NOMO-1 treated with DMSO at 0.1 percent for 48 hours (cell line): ENCODE data around the gene SIRT7.
A peak's percentile ranks its signal among the peaks of the same experiment; 100 is the strongest.
"Not testable (repeated sequence)": the region's sequence is repeated elsewhere in the genome, so short reads cannot be mapped to it uniquely, and the experiment has no call there.

Experiments used
- DNase-seq: peaks from one replicate; lab custom pipeline; 2025; ENCODE audit not compliant: unreplicated experiment; lab: John Stamatoyannopoulos, UW

Gene SIRT7

DNA sequence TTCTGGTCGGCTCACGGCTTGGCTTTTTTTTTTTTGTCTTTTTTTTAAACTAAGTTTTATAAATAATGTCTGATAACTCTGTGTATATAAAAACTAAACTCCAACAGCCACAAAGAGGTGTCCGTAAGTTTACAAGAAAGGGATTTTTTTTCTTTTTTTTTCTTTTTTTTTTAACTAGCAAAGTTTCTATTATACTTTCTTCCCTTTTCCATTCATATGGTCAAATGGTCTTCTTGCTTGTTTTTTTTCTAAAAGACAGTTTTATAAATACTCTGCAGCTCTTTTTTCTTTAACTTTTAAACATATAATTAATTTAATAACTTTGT is 3.5 kb upstream of the SIRT7 start:
- DNase-seq = no peak

GRCh38 chr17:81920612-81921536 is 2.9 kb upstream of the SIRT7 start:
- peak; percentile 80 for DNase-seq

GRCh38 chr17:81918832-81919545 is 1.0 kb upstream of the SIRT7 start:
- peak; percentile 29 for DNase-seq

DNA sequence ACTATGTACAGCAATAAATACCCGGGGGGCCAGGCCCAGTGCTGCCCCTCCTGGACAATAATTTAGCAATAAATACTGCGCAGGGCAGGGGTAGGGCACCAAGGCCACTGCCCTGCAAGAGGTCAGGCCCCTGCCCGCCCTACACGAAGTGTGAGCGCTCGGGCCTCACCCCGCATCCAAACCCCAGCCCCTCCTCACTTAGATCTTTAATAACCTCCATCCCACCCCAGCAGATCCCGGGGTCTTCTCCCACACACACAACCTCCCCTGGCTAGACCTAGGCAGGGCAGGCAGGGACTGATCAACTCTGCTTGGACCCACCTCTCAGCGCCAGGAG is 325 bp upstream of the SIRT7 start:
- DNase-seq = not testable (repeated sequence)

DNA sequence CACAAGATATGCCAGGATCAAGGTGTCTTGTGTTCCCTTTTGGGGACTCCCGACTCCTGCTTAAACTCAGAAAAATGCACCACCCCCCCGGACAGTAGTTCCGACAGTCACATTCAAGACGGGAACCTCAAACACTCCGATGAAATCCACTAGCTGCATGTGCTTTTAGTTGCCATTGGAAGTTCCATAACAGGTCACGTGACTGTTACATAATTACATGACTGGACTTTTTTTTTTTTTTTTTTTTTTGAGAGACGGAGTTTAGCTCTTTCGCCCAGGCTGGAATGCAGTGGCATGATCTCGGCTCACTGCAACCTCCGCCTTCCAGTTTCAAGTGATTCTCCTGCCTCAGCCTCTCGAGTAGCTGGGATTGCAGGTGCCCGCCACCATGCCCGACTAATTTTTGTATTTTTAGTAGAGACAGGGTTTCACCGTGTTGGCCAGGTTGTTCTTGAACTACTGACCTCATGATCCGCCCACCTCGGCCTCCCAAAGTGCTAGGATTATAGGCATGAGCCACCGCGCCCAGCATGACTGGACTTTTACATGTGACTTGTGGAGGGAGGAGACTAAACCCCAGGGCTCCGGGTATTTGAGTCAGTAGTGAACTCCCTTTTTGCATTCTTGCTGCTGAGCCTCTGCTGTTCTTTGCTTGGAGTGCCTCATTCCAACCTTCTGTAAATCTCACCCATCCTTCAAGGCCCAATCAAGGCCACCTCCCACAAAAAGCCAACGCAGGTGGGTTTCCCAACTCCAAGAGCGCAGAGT is 1.6 kb downstream of the SIRT7 start:
- DNase-seq = no peak

DNA sequence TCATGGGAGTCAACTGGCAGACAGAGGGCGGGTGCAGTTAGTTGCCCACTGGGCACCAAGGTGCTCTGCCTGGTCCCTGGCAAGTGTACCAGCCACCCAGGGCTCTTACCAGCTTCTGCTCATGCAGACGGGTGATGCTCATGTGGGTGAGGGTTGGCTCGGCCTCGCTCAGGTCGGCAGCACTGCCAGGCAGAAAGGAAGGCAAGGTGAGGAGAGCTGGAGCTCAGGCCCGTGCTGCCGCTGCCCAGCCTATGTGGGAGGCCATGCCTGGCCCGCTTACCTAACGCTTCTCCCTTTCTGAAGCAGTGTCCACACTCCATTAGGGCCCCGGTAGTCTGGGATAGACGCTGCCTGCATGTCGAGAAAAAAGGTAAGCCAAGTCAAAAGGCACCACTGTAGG is 2.6 kb downstream of the SIRT7 start:
- no peak for DNase-seq

- no peak for DNase-seq
Measured at GRCh38 chr17:81914103-81914850, 3.7 kb downstream of the SIRT7 start.

DNA sequence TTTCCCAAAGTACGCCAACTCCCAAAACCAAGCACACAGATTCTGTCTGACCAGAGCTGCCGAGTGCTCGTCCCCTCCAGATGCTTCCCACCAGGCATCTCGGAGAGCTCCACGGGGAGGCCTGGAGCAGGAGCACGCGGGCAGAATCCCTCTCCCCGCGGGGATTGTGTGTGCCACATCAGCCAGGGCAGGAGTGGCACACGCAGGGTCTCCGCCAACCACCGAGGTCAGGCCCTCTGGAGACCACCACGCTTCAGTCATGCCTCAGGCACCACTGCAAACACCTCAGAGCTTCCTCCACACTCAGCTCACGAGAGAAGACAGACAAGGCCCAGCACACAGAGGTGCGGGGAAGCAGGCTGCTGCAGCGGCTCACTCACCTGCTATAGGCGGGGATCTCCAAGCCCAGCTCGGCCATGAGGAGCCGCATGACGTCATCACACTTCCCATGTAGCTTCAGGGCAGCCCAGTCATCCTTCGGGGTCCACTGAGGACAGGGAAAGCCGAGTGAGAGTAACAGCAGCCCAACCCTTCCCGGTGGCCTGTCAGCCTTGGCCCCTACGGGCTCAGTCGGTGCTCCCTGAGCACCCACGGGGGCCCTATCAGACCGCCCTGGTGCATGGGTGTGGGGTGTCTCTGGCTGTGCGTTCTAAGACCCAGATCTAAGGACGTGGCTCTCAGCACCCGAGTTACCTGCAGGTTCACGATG is 4.4 kb downstream of the SIRT7 start:
- no peak for DNase-seq

GRCh38 chr17:81912441-81913309 is 5.3 kb downstream of the SIRT7 start:
- no peak for DNase-seq

DNA sequence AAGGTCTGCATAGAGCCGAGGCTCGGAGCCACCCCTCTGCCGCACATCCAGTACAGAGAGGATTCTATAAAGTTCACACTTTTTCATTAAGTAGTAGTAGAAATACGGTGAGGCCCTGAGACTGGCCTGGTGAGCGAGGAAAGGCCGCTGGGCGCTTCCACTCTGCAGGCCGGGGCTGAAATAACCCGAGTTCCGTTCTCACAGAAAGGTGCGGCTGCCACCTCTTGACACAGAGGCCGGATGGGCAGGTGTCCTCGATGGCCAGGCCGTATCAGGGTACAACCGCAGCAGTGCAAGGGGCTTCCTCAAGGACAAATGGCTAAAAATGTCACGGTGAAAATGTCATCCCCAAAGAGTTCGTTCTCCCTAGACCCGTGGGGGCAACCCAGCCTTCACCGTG is 6.0 kb downstream of the SIRT7 start:
- DNase-seq = no peak

- DNase-seq = peak; percentile 73
Measured at GRCh38 chr17:81911277-81911961, 6.6 kb downstream of the SIRT7 start, which contains the start of gene PCYT2. PCYT2 (minus strand) TSS chr17:81911399; CDS start chr17:81911355, 44 bp downstream.

DNA sequence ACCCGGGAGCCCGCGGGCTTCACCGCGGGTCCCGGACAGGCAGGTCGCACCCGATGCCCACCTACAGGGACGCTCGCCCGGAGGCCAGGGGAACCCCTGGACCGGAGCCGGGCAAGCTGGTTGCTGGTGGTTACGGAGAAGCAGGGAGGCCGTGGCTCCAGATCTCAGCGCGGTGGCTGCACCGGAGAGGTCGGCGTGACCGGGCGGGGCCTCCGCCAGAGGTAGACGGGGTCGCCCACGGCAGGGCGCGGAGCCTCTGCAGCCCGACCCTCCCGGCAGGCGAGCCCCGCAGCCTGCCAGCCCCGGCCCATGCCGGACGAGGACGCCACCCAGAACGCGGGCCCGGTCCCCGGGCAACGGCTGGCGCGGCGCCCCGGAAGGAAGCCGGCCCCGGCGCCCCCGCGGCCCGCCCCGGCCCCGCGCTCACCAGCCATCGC is 7.1 kb downstream of the SIRT7 start:
- no peak for DNase-seq

DNA sequence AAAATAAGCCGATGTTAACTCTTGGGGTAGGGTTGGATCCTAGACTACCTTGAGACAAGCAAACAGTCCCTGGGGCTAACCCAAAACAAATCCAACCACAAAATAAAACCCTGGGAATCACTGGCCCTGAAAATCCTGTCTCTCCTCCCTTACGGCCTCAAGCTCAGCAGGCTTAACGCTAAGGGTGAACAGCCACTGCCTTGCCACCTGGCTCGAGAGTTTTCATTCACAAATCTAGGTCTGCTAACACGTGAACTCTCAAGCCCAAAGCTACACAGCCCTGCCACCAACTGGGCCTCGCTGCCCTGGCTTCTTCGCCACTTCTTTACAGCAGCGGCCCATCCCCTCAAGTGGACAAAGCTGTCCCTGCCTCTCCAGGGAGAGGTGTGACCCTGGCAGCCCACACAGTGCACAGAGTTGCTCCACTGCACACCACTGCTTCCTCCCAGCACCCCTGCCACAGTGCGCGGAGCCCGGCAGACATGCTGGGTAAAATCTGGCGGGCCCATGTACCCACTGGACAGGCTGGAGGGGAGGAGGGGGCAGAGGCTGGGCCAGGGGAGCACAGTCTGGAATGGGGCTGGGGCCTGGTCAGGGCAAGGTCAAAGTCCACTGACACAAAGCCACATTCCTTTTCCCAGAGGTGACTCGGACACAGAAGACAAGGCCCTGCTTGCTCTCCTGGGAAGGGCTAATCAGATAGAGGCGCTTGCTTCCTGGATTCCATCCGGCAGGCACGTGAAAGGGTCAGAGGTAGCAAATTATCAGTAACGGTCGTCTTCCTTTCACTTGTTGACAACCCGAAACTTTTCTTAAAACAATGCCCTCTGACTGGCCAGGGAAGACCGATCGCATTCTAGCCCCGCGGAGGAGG is 7.8 kb downstream of the SIRT7 start:
- no peak for DNase-seq

GRCh38 chr17:81909231-81909630 is 8.7 kb downstream of the SIRT7 start:
- DNase-seq = no peak

DNA sequence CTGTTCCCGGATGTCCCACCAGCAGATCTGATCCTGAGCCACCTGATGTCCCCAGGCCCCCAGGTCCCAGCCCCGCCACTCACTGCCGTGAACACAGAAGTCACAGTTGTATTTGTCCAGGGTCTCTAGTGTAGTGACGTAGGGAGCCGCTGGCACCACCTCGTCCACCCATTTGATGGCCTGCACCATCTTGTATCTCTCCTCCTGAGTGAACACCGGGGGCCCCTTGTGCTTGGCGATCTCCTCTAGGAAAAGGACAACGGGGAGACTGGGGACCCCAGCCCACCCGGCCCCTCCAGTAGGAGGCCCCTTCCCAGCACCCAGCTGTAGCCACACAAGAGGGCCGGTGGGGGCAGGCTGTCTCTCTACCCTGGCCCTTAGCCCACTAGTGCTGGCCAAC is 9.2 kb downstream of the SIRT7 start:
- DNase-seq = no peak

GRCh38 chr17:81907219-81908145 is 10.5 kb downstream of the SIRT7 start:
- no peak for DNase-seq
